Aorta (tissue), 5 donors: ENCODE measurements around the gene B4GALT1. TPM values are rescaled to one million over a fixed set of nuclear protein-coding genes. Genes with fewer than 3 reads are reported as not detected.

Experiments
- ATAC-seq: fragments of 200-7000 bp; cut with Tn5 transposase; one replicate; pipeline ENCODE4 v1.9.1; 2022; ENCODE audit warnings: moderate library complexity; ENCODE audit not compliant: low FRiP score
- DNase-seq, 2 donors: peaks; one replicate each; pipeline ENCODE4 v3.0.0-alpha.2; 2020
- H3K27ac ChIP-seq, 2 donors: one replicate each; pipeline ENCODE4 v1.5.1; 2013; ENCODE audit warnings: low read length in 2 of 2, mild to moderate bottlenecking in 2 of 2, moderate library complexity in 2 of 2, control low read depth in 1 of 2, inconsistent platforms in 1 of 2, low read depth in 1 of 2
- H3K27me3 ChIP-seq, 2 donors: one replicate each; pipeline ENCODE4 v1.6.1; 2013; ENCODE audit warnings: control low read depth in 1 of 2, low read length in 1 of 2, mild to moderate bottlenecking in 1 of 2, moderate library complexity in 1 of 2; ENCODE audit not compliant: insufficient read depth in 2 of 2, control insufficient read depth in 1 of 2
- H3K36me3 ChIP-seq, 2 donors: one replicate each; pipeline ENCODE4 v1.6.1; 2013; ENCODE audit warnings: control low read depth in 1 of 2, low read length in 1 of 2, mild to moderate bottlenecking in 1 of 2; ENCODE audit not compliant: insufficient read depth in 2 of 2, control insufficient read depth in 1 of 2
- H3K4me1 ChIP-seq, 2 donors: one replicate each; pipeline ENCODE4 v1.6.1; 2013; ENCODE audit warnings: low read length in 2 of 2, control low read depth in 1 of 2, mild to moderate bottlenecking in 1 of 2, moderate library complexity in 1 of 2; ENCODE audit not compliant: insufficient read depth in 2 of 2, control insufficient read depth in 1 of 2
- H3K4me3 ChIP-seq, 2 donors: one replicate each; pipeline ENCODE4 v1.5.1; 2013; ENCODE audit warnings: low read length in 2 of 2, control low read depth in 1 of 2, mild to moderate bottlenecking in 1 of 2
- H3K9me3 ChIP-seq: one replicate; pipeline ENCODE4 v1.6.1; 2013; ENCODE audit warnings: mild to moderate bottlenecking, low read length; ENCODE audit not compliant: control insufficient read depth
- WGBS, 2 donors: extraction: QIAGEN DNeasy Blood & Tissue Kit; methylation state at CpG; one replicate each; pipeline ENCODE4 v1.1.7; 2013; 5-methylcytosine and 5-hydroxymethylcytosine counted together
- intact Hi-C, 2 donors: fragments of 100-400 bp; cut with DNase I; formaldehyde crosslinking; loops; one replicate each; pipeline versions ENCODE4 v1.14.2 to v1.15.0; 2022
- polyA plus RNA-seq, 2 donors: library from polyadenylated mRNA; stranded (reverse); fragments of 200-250 nt; gene quantifications; one replicate each; pipeline ENCODE4 v1.2.3, GENCODE V29; 2013
- total RNA-seq, 2 donors: library from RNA; stranded (reverse); fragmentation: NEBNext Ultra II Directional; extraction: Animal tissue kit (Norgen Biotek cat#: 25700); gene quantifications; one replicate each; pipeline ENCODE4 v1.2.1, GENCODE V29; 2021
- donor health status: healthy with polysubstance abuse.
- donor health status: Bipolar disorder and iron deficiency.
- donor health status: DM: no; HTN: no; CAD: no.
- donor health status: DM: no; HTN: no; CAD: no.
- donor health status: DM: yes; HTN: yes; CAD: no.

Gene B4GALT1
- total and polyA plus RNA-seq, 4 donors, result 15.2 to 95.6 (median 55.2) TPM

DNA sequence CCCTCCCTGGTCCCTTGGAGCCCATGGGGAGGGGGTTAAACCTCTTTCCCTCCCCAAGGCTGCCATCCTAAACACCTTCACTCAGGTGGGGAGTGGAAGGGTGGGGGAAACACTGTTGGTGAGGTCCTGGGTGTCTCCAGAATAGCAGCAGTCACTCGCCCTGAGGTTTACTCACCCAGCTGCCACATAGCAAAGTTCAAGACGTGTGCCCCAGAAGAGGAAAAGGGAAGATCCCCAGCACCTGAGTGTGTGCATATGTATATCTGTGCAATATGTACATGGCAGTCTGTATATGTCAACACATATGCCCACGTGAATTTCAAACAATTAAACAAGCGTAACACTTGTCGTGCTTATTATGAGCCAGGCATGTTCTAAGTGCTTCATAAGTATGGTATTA, 59.4 kb downstream of the B4GALT1 start:
- Histone ChIP-seq H3K27ac (peak overlapping the region in 1 of 2 donors; percentile 73), H3K4me3 (no peak overlapping the region), H3K27me3 (no peaks in the 10 kb centered on the region), H3K9me3 (no peaks in the 10 kb centered on the region), H3K36me3 (no peaks in the 10 kb centered on the region), H3K4me1 (no peaks in the 10 kb centered on the region)
- ATAC-seq (no peak), DNase-seq (no peak)
- intact Hi-C loops, result no loop called here
- 57 to 60% methylated on average over 5 of the region's 5 CpGs for WGBS, 2 donors

DNA sequence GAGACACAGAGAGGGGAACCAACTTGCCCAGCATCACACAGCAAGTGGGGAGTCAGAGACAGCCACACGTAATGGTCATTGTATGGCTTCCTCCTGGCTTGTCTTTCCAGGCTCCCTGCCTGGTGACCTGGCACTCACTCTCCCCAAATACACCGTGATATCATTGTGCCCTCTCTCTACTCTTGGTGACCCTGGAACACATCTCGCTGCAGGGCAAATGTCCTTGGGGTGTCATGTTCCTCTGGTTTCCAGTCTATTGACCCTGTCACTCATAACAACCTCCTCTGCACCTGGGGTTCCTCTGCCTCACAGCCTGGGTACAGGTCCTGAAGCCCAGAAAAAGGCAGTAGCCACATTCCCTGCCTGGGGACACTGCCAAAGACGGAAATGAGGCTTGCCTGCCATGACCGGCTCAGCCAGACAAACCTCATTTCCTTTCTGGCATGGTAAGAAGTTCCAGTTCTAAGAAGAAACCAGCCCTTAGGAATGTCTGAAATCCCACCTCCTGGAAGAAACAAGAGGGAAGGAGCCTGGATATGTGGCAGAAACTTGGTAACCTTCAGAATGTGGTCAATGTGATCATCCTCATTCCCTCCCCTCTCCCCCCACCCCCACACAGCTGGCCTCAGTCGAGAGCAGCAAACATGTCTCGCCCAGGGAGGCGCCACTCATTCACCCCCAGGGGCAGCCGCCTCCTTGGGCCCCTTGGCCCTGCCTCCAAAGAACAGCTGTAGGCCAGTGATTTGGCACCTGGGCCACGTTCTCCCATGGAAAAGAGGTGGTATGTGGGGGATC, 60.1 kb downstream of the B4GALT1 start:
- WGBS, 2 donors, result 14% methylated on average over 10 of the region's 10 CpGs
- H3K4me3 ChIP-seq, result no peak overlapping the region
- H3K4me1 ChIP-seq, result no peaks in the 10 kb centered on the region
- no peaks in the 10 kb centered on the region for H3K9me3 ChIP-seq
- no peaks in the 10 kb centered on the region for H3K27me3 ChIP-seq
- intact Hi-C loops, result no loop called here
- H3K36me3 ChIP-seq, result no peaks in the 10 kb centered on the region
- peak; percentile 82 to 84 for DNase-seq
- peak; percentile 69 for ATAC-seq
- H3K27ac ChIP-seq, result peak overlapping the region in 1 of 2 donors; percentile 73

DNA sequence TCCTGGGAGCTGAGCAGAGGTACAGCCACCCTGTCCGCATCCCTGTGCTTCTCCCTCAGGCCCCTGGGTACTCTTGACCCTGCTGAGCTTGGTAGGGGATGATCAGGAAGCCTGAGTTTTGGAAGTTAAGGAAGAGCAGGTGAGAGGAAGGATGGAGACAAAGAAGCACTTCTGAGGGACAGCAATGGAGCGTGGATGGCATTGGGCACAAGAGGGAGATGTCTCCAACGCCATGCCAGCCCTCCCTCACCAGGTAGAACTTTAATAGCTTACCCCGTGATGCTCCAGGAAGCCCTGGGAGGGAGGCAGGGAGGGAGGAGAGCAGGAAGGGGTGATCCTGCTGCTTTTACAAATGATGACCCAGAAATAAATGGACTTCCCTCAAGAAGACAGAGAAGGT, 60.8 kb downstream of the B4GALT1 start:
- Histone ChIP-seq H3K4me3 (no peak overlapping the region), H3K36me3 (no peaks in the 10 kb centered on the region), H3K4me1 (peaks cover 0 to under 1% of the 10 kb centered on the region in 2 donors), H3K27me3 (no peaks in the 10 kb centered on the region), H3K27ac (no peak overlapping the region), H3K9me3 (no peaks in the 10 kb centered on the region)
- ATAC-seq (no peak), DNase-seq (no peak)
- intact Hi-C loops, result no loop called here
- WGBS, 2 donors, result 73 to 83% methylated on average over 4 of the region's 4 CpGs

DNA sequence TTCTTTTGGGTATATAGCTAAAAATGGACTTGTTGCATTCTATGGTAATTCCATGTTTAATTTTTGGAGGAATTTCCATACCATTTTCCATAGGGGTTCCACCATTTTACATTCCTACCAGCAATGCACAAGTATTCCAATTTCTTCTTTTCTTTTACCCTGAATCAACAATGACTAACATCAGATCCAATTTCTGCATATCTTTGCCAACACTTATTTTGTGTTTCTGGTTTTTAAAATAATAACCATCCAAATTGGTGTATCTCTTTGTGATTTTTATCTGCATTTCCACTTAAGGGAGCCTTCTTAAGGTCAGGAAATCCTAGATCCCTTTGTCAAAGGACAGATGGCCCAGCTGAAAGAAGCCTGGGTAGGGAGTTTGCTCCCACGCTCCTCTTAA, 61.2 kb downstream of the B4GALT1 start:
- Histone ChIP-seq H3K4me1 (peaks cover 0 to 2% of the 10 kb centered on the region in 2 donors), H3K27ac (no peak overlapping the region), H3K36me3 (no peaks in the 10 kb centered on the region), H3K4me3 (no peak overlapping the region), H3K9me3 (no peaks in the 10 kb centered on the region), H3K27me3 (no peaks in the 10 kb centered on the region)
- WGBS, 2 donors, result 83 to 88% methylated on average over 1 of the region's 1 CpG
- DNase-seq (no peak), ATAC-seq (no peak)
- intact Hi-C loops, result no loop called here

DNA sequence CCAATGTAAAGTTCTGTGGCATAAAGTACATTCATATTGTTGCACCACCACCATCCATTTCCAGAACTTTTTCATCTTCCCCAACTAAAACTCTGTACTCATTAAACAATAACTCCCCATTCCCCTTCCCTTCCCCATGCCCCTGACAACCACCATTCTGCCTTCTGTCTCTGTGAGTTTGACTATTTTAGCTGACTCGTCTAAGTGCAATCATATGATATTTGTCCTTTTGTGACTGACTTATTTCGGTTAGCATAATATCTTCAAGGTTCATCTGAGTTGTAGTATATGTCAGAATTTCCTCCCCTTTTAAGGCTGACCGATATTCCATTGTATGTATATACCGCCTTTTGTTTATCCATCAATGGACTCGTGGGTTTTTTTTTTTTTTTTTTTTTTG, 61.6 kb downstream of the B4GALT1 start:
- 75 to 79% methylated on average over 5 of the region's 5 CpGs for WGBS, 2 donors
- no peaks in the 10 kb centered on the region for H3K36me3 ChIP-seq
- H3K27ac ChIP-seq, result no peak overlapping the region
- peaks cover 0 to 2% of the 10 kb centered on the region in 2 donors for H3K4me1 ChIP-seq
- intact Hi-C loops, result no loop called here
- DNase-seq (no peak), ATAC-seq (no peak)
- H3K9me3 ChIP-seq, result no peaks in the 10 kb centered on the region
- H3K4me3 ChIP-seq, result no peak overlapping the region
- H3K27me3 ChIP-seq, result no peaks in the 10 kb centered on the region

DNA sequence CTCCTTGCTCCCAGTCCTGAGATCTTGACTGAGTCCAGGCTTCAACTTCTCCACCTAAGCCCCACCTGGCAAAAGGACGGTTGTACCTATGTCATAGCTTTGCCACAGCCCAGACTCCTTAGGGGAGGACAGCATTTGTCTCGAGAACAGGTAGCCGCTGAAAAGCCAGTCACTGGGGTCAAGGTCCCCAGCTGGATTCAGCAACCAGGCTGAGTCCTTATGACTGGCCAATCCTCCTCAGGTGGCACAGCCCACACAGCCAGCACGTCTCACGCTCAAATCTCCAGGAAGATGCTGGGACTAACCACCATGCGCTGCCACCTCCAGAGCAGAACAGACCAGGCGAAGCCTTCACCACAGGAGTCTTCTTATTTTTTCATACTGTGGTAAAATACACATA, 62.7 kb downstream of the B4GALT1 start:
- Histone ChIP-seq H3K36me3 (no peaks in the 10 kb centered on the region), H3K4me1 (peaks cover 0 to 2% of the 10 kb centered on the region in 2 donors), H3K9me3 (no peaks in the 10 kb centered on the region), H3K27ac (no peak overlapping the region), H3K4me3 (no peak overlapping the region), H3K27me3 (no peaks in the 10 kb centered on the region)
- 92 to 97% methylated on average over 7 of the region's 7 CpGs for WGBS, 2 donors
- no peak for ATAC-seq
- DNase-seq, result no peak
- intact Hi-C loops, result no loop called here

DNA sequence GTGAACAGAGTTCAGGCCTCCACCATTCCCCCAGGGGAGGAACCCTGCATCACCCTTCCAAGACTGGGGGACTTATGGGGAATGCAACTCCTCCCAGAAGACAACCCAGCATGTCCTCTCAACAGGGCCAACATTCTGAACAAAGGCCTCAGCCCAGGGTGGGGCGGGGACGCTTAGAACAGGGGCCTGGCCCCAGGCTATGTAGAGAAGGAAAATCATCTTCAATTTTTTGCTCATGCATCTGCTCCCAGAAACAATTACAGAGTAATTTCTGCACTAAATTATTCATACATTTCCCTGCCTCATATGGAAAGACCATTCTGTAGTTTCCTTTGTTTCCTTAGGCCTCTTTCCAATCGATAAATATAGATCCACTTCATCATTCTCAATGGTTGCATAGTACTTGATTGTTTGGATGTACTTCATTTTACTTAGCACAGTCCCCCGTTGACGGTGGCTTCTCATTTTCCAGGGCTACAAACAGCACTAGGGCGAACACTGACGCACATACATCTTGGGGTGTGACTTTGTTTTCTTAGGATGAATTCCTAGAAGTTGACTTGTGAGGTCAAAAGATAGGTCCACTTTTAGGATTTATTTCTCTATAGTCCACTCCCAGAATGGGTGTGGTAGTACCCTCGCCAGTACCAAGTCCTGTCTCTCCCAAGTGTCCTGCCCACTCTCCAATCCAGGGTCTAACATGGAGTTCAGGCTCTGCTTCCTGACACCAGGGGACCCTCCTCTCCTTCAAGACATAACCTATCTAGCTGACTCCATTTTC, 63.4 kb downstream of the B4GALT1 start:
- no peak for ATAC-seq
- no peak overlapping the region for H3K4me3 ChIP-seq
- no peaks in the 10 kb centered on the region for H3K27me3 ChIP-seq
- H3K27ac ChIP-seq, result no peak overlapping the region
- no peaks in the 10 kb centered on the region for H3K36me3 ChIP-seq
- H3K9me3 ChIP-seq, result no peaks in the 10 kb centered on the region
- H3K4me1 ChIP-seq, result peaks cover 0 to 2% of the 10 kb centered on the region in 2 donors
- intact Hi-C loops, result no loop called here
- 50 to 75% methylated on average over 8 of the region's 8 CpGs for WGBS, 2 donors
- no peak for DNase-seq

DNA sequence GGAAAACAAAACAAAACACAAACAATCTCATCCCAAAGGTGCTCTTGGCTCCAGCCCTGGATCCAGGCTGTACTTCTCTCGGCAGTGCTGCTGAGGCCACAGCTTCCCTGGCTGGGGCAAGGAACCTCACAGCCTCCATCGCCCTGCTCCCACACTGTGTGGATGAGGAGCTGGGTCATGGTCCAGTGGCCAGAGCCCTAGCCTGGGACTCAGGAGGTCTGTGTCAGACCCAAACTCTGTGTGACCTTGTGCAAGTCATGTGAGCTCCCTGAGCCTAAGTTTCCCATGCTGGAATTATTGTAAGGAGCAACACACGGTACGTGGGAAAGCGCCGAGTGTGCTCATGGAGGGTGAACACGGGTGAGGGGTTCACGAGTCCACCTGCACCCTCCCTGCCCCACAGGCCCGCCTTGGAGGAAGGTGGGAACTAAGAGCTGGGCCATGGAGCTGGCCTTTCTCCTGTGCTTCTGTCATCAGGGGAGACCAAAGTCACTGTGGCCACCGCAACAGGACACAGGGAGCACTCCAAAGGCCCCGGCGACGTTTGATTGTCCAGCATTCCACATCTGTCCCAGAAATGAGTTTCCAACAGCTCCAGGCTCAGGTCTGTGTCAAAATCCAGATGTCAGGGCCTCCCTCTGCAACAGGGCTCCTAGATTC, 64.5 kb downstream of the B4GALT1 start:
- Histone ChIP-seq H3K9me3 (no peaks in the 10 kb centered on the region), H3K4me3 (no peak overlapping the region), H3K27me3 (no peaks in the 10 kb centered on the region), H3K4me1 (peaks cover 0 to 2% of the 10 kb centered on the region in 2 donors), H3K27ac (no peak overlapping the region), H3K36me3 (no peaks in the 10 kb centered on the region)
- DNase-seq (no peak), ATAC-seq (no peak)
- intact Hi-C loops, result no loop called here
- WGBS, 2 donors, result 93 to 94% methylated on average over 13 of the region's 13 CpGs
